Thoracic aorta (tissue), 2 donors: Measurements from ENCODE around the gene SF3A2. TPM values are rescaled to one million over a fixed set of nuclear protein-coding genes. Genes with fewer than 3 reads are reported as not detected.

Experiments used
- ATAC-seq: fragments of 150-250 bp; one replicate; pipeline ENCODE4 v1.8.0; 2017; ENCODE audit warnings: low read depth; ENCODE audit not compliant: insufficient number of reproducible peaks, low FRiP score
- DNase-seq: peaks from one replicate; pipeline ENCODE4 v3.0.0-alpha.2; 2020; ENCODE audit warnings: low spot score
- H3K27ac ChIP-seq, 2 donors: fragments of 200-600 bp; sonication (generic); 1 replicate in 1 of 2; 2 replicates in 1 of 2; pipeline ENCODE4 v1.5.1; 2016; ENCODE audit warnings: mild to moderate bottlenecking in 2 of 2, moderate library complexity in 2 of 2
- H3K27me3 ChIP-seq: fragments of 200-600 bp; sonication (generic); replicated peaks from 2 replicates; pipeline ENCODE4 v1.6.0; 2016; ENCODE audit warnings: mild to moderate bottlenecking; ENCODE audit not compliant: insufficient read depth
- H3K36me3 ChIP-seq: fragments of 200-600 bp; sonication (generic); one replicate; pipeline ENCODE4 v1.5.1; 2016
- H3K4me1 ChIP-seq, 2 donors: fragments of 200-600 bp; sonication (generic); 1 replicate in 1 of 2; 2 replicates in 1 of 2; pipeline versions ENCODE4 v1.5.1 to v1.6.0; 2016; ENCODE audit warnings: low read depth in 2 of 2, mild to moderate bottlenecking in 1 of 2; ENCODE audit not compliant: control insufficient read depth in 1 of 2
- H3K4me3 ChIP-seq: fragments of 200-600 bp; sonication (generic); 2 replicates; pipeline ENCODE4 v1.5.1; 2016; ENCODE audit warnings: mild to moderate bottlenecking
- H3K9me3 ChIP-seq: fragments of 200-600 bp; sonication (generic); 2 replicates; pipeline ENCODE4 v1.5.1; 2016
- CTCF ChIP-seq: fragments of 200-600 bp; sonication (generic); IDR thresholded peaks from one replicate; pipeline ENCODE4 v1.5.1; 2019; ENCODE audit warnings: antibody characterized with exemption
- total RNA-seq, 2 donors: library from RNA; depleted of rRNA; stranded (reverse); fragments of >200 nt; gene quantifications; one replicate each; pipeline versions ENCODE4 v1.1.0 to v1.2.3, GENCODE V29; 2016

The SF3A2 gene
- total RNA-seq, 2 donors from 2014 or later: 23.8 to 43.7 TPM

GRCh38 chr19:2191456-2192310 is 44.9 kb upstream of the SF3A2 start:
- ATAC-seq (no peak), DNase-seq (no peak)
- H3K27me3 ChIP-seq: no peaks in the 10 kb centered on the region
- no peak overlapping the region for H3K4me3 ChIP-seq
- H3K4me1 ChIP-seq: peaks cover 9 to 14% of the 10 kb centered on the region in 2 donors
- H3K36me3 ChIP-seq: peaks cover 34% of the 10 kb centered on the region
- H3K9me3 ChIP-seq: no peaks in the 10 kb centered on the region
- no peak for TF ChIP-seq CTCF
- no peak overlapping the region for H3K27ac ChIP-seq

- Histone ChIP-seq H3K9me3 (no peaks in the 10 kb centered on the region), H3K27me3 (no peaks in the 10 kb centered on the region), H3K36me3 (peaks cover 39% of the 10 kb centered on the region), H3K4me3 (no peak overlapping the region), H3K27ac (no peak overlapping the region), H3K4me1 (peaks cover 0 to 2% of the 10 kb centered on the region in 2 donors)
- TF ChIP-seq CTCF: no peak
- ATAC-seq (no peak), DNase-seq (no peak)
These were observed 43.8 kb upstream of the SF3A2 start for GRCh38 chr19:2192862-2193261.

GRCh38 chr19:2193807-2194206 is 42.8 kb upstream of the SF3A2 start:
- no peak for TF ChIP-seq CTCF
- H3K4me1 ChIP-seq: peaks cover 0 to under 1% of the 10 kb centered on the region in 2 donors

GRCh38 chr19:2194513-2195078 is 42.0 kb upstream of the SF3A2 start:
- H3K27me3 ChIP-seq: no peaks in the 10 kb centered on the region
- no peak for ATAC-seq
- no peak for DNase-seq
- H3K27ac ChIP-seq: no peak overlapping the region
- no peak for TF ChIP-seq CTCF
- no peaks in the 10 kb centered on the region for H3K9me3 ChIP-seq
- no peak overlapping the region for H3K4me3 ChIP-seq
- peaks cover 0 to 7% of the 10 kb centered on the region in 2 donors for H3K4me1 ChIP-seq
- H3K36me3 ChIP-seq: peaks cover 39% of the 10 kb centered on the region

More at GRCh38 chr19:2193807-2194206, 42.8 kb upstream of the SF3A2 start:
- no peak for DNase-seq
- Histone ChIP-seq H3K9me3 (no peaks in the 10 kb centered on the region), H3K27ac (no peak overlapping the region), H3K36me3 (peaks cover 39% of the 10 kb centered on the region), H3K27me3 (no peaks in the 10 kb centered on the region), H3K4me3 (no peak overlapping the region)
- ATAC-seq: no peak

- ATAC-seq: no peak
- H3K9me3 ChIP-seq: no peaks in the 10 kb centered on the region
These were observed 41.3 kb upstream of the SF3A2 start for GRCh38 chr19:2195361-2195760.

More at GRCh38 chr19:2195361-2195760, 41.3 kb upstream of the SF3A2 start:
- Histone ChIP-seq H3K36me3 (peaks cover 39% of the 10 kb centered on the region), H3K4me3 (no peak overlapping the region), H3K4me1 (peaks cover 0 to 7% of the 10 kb centered on the region in 2 donors), H3K27ac (no peak overlapping the region), H3K27me3 (no peaks in the 10 kb centered on the region)
- no peak for DNase-seq
- no peak for TF ChIP-seq CTCF
